ENCODE measurements around the gene ADIPOR1.
"Not testable (repeated sequence)": the region's sequence is repeated elsewhere in the genome, so short reads cannot be mapped to it uniquely, and the experiment has no call there.

ADIPOR1 gene

DNA sequence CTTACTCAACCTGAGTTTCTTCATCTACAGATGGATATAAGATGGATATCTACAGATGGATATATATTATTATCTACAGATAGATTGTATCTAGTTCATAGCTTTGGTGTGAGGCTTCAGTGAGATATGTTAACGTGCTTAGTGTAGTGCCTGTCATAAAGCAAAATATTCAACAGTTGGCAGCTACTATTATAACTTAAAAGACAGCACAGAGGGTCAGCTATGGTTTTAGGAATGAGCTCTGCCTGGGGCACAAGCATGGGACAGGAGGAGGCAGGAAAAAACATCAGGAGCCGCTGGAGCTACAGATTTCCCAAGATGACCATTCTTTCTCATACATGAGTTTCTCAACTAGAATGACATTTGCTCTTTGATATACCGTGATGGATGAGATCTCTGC, 10.2 kb upstream of the ADIPOR1 start:
- no peak for DNase-seq

DNA sequence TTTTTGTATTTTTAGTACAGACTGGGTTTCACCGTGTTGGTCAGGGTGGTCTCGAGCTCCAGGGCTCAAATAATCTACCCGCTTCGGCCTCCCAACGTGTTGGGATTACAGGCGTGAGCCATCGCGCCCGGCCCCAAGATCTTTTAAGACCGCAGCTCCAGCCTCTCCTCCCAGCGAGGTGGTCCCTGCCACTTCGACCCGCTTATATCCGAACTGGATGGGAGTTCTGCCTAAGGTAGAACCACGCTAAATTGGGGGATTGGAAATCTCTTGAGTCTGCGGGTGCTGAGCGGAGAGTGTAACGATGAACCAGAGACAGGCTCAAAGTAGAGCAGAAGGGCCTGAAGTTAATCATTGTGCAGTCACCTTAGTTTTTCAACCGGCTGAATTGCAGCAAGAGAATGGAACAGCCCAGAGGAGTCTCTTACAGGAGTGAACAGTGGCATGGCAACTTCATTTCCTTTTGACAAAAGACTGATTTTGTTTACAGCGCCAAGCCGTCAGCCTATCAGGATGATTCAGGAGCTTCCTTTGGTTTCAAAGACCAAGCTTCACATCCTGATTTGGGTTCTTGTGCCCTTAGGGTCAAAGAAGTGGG, 9.7 kb upstream of the ADIPOR1 start:
- no peak for DNase-seq

DNA sequence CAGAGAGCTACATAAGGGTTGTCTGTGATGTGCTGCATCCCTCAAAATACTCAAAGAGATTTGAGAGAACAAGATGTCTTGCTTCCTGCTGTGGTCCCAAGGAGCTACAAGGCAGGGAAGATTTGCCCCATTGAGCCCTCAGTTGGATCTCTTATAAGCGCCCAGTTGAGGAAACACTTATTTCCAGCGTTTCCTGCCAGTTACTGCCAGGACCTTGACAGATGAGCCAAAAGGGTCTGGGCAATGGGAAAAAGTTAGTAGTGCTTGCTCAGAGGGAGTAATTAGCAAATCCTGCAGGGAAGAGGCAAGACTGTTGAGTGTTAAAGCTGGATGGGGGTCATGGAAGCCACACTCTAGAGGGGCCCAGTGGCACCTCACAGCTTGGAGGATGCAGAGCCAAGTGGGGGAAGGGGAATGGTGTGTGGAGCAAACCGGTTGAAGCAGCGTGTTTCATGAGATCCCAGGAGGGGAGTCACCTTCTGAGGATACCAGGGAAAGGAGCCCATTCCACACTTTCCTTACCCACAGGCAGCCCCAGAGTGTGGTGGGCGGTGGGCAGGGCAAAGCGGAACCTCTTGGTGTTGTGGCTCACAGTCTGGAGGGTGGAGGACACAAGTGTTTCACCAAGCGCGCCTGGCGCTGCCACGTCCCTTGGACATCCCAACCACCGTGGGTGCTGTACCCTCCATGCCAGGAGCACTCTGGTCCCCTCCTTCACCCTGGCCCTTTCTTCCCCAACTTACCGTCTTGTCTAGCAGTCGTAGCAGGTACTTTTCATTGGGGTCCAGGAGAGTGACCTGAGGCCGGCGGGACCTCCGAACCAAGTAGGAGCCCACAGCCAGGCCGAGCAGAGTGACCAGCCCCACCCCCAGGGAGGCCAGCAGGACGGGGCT, 8.1 kb upstream of the ADIPOR1 start:
- no peak for DNase-seq

DNA sequence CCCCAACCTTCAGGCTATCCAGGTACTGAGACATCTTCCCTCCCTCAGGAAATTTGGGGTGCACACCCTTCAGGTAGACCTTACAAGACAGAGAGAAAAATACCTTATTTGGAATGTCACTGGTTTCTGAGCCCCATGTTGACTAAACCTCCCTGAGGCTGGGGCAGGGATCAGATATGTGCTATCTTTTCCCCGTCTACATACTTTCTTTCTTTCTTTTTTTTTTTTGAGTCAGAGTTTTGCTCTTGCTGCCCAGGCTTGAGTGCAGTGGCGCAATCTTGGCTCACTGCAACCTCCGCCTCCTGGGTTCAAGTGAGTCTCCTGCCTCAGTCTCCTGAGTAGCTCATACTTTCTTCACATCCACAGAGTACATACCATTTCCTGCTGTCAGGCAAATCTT, 7.3 kb upstream of the ADIPOR1 start:
- no peak for DNase-seq

DNA sequence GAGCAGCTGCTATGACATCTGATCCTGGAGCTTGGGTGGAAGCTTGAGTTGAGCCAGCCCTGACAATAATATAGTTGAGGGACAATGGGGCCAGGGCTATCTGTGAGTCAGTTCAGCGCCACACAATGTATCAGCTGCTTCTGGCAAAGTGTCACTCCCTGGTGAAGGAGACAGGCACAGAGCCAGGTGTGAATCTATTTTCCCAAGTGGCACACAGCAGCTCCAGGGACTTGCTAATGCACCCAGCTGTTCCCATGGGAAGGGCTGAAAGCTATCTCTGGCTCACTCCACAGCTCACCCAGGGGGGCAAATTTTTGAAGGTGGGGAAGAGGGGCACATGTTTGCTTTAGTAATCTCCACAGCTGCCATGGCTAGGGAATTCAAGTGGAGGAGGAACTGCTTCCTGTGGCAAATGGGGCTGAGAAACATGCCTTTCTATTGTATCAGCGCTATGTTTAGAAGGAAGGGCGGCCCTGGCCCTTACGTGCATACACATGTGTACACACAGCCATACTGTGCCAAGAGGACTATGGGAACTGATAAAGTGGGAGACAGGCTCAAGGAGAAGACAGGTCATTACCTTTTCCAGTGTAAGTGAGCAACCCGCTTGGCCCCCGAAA, 6.8 kb upstream of the ADIPOR1 start:
- DNase-seq = no peak

DNA sequence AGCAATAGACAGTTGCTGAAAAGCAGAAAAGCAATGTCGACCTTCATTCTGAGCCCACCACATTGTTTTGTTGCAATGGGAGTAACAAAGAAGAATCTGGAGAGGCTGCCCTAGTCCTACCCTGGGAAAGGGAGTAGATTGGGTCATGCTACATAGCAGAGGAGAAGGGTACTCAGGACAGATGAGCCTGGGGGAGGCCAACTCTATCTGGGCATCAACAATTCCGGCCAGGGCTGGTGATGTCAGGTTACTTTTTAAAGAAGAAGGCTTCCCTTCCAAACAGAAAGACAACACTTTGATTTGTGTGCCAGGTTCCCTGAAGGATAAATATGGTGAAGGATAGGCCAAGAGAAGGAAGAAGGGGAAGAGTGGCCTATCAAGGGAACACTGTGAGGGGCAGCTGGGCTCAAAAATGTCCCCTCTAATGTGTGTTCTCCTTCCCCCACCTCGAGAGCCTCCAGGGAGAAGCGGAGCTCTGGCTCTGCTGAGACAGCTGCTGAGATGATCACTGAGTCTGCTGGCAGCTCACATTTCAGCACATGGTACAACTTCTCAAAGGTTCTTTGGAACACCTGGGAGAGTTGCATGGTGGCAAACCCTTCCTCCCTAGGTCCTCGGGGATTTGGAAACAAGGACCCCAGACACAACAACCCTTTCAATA, 3.2 kb upstream of the ADIPOR1 start:
- DNase-seq = no peak

DNA sequence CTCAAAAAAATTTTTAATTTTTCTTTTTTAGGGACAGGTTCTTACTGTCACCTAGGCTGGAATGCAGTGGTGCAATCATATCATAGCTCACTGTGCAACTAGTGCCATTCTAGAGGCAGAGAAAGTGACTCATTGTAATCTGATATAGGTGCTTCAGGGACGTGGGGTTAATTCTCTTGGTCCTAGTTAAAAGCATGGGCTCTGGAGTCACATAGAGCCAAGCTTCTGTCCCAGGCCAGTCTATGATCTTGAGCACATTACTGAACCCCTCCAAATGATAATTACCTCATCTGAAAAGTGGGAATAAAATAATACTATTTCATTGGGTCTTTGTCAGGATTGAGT, 1.1 kb upstream of the ADIPOR1 start:
- DNase-seq = no peak

DNA sequence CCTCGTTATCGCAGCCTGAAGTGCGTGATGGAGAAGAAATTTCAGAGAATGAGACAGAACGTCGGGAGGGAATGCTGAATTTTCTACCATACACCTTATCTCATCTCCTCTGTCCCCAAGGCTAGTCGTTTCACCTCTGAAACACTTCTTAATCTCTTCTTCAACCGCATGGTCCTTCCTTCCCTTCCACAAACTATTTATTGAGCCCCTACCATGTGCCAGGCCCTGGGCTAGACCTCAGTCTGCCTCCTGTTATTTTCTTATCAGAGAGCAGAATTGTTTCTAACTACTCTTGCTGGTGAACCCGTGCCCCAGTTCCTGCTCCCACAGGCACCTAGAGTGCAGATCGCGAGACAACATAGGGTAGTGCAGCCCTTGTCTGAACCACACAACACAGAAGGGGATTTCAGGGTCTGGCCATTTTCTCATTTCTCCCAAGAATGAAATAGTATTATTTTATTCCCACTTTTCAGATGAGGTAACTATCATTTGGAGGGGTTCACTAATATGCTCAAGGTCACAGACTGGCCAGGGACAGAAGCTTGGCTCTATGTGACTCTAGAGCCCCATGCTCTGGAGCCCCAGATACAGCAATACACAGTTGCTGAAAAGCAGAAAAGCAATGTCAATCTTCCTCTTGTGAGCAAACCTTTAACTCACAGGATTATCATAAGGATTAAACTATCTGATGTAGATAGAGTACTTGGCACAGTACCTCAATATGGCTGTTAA, 598 bp upstream of the ADIPOR1 start:
- DNase-seq = no peak

DNA sequence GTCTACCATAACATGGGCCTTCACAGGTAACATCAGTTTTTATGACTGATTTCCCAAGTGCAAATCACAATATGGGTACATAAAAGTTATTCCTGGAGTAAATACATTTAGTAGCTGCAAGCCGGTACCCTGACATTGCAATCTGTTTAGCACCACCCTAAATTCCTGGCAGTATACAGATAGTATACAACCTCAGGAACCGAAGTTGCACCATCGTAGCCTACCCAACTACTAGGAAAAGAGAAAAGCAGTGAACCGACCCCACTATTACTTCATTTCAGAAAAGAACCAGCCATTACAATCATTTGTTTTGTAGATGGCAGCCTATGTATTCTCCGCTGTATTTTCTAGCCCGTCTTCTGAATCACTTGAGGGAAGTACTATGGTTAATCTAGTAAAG, 1.1 kb downstream of the ADIPOR1 start:
- DNase-seq = no peak

DNA sequence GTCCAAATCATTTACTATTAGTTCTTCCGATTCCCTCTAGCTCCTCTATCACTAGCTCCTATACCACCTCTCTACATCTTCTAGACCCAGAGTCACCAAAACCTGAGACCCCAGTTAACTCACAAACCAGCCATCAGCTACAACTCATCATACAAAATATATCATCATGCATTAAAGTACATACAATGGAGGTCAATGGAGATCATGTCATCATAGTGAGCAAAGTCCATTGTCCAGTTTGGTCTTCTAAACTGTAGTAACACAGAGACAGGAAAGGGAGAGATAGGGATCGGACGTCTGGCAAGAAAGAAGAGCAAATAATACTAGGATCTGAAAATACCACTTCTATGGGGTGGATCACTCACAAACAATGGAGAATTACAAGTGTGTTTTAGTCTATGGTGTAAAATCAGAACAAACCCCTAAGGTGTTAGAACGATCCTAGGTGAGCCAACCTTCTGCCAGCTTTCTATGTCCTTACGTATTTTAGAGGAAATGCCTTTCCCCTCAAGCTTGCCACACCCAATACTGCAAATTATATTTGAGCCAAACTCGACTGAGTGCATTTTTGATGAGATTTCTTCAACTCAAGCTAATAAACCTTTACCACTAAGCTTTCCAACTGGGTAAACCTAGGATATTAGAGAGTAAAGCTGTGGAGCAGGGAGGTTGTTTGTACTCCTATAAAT, 3.9 kb downstream of the ADIPOR1 start:
- no peak for DNase-seq

DNA sequence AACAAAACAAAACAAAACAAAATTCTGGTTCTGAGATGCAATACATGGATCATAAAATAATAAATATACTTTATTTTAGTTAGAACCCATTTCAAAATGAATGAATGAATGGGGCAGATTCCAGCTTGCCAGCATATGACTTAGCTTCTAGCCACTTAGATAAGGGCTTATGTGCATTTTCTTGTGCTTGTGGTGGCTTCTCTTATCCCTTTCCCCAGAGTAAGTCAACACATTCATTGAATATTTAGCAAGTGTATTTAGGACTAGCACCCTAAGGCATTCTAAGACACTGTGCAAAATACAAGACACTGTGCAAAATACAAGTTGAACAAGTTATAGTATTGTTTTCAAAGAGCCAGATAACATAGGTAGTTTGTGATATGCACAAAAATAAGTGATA, 4.7 kb downstream of the ADIPOR1 start:
- DNase-seq = no peak

DNA sequence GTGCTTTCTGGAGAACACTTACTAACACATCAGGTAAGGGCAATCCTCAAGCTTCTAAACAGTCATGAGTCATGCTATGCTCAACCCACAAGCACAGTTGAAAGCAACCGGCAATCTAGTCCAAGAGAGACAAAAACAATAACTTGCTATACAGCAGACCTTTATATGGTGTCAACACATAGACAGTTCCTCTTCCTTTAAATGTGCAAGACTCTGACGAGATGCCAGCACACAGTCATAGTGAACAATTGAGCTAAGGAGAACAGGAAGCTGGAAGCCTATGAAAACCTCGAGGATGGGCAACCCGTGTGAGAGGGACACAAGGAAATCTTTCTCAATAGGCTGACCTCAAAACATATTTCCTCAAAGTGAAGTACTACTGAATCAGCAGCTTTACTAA, 5.3 kb downstream of the ADIPOR1 start:
- no peak for DNase-seq

DNA sequence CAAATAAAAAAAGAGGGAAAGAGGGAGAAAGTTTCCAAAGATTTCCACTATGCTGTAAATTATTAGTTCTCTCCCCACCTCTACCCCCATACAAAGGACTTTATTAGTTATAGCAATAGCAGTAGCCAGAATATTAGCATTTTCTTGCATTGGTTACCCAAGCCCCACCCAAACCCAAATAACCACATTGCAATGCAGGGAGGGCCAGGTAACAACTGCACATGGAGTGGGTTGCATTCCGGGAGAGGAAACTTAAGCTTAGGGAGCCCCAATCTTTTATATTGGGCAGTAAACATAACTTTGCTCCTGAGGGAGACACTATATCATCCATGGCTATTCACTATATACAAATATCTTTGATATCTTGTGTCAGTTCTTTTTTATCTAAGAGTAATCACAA, 6.0 kb downstream of the ADIPOR1 start:
- no peak for DNase-seq

DNA sequence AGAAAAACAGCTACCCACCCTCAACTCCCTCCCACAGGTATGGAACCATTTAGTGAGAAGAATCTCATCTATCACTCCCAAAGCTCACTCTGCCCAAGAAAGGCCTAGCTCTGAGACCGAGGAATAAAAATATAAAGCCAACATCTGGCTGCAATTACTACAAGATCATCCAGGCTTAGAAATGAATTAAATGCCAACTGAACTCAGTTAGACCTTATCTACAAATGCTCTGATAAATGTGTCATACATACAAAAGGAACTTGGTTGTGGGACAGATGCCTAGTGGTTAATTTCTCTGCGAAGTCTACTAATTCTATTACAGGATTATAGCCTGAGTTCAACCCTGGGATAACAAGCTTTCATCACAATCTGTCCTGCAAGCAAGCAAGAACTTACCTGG, 6.7 kb downstream of the ADIPOR1 start:
- no peak for DNase-seq

DNA sequence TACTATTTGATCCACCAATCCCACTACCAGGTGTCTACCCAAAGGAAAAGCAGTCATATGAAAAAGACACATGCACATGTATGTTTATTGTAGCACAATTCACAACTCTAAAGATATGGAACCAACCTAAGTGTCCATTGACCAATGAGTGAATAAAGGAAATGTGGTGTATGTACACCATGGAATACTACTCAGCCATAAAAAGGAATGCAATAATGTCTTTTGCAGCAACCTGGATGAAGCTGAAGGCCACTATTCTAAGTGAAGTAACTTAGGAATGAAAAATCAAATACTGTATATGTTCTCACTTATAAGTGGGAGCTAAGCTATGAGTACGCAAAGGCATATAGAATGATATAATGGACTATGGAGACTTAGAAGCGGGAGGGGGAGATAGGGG, 12.6 kb downstream of the ADIPOR1 start:
- DNase-seq = no peak

DNA sequence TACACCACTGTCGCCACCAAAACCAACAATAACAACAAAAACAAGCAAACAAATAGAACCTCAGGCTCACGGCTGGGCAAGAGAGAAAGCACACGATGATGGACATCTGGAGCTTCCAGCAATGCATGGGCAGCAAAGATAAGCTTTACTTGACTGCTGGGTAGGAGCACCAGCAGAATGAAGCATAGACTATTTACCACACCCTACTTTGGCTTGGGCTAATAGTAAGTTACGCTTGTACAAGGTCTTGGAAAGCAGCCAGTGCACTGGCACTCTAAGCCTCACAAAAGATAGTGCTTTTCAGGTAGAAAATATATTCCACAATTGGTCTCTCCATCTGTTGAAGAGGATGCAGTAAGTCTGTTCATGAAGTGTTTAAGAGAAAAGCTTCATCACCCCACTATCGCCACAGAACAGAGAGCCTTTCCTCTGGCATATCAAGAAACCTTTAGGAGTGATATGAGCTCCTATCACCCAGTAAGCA, 13.6 kb downstream of the ADIPOR1 start:
- DNase-seq = no peak

DNA sequence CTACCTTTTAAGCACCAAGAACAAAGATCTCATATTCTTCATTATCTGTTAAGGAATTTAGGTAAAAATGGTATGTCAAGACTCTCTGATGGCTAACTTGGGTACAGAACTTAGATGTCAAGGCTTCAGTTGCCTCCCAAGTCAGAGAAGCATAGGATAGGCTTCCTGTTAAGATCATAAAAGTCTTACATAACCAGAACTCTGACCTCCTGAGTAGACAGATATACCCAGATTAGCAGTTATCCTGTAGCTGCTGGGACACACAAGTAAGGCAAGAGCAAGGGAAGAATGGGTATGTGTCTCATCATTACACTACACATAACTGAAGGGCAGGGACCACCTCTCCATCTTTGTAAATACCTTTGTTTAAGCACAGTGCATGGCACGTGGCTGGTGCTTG, 15.7 kb downstream of the ADIPOR1 start:
- no peak for DNase-seq

DNA sequence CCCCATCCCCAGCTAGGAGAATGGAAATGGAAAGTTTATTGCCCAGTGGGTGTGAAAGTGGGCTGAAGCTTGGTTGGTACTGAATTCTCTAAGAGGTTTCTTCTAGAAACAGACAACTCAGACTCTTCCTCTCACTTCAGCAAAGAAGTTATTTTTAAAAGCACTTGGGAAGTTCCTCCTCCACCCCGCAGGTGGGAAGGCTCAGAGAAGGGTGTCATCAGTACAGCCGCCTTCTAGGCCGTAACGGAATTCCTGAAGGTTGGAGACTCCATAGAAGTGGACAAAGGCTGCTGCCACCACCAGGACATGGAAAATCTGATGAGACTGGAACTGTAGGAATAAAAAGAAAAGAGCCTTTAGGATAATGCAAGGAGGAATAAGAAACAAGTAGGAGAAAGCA, 16.7 kb downstream of the ADIPOR1 start:
- no peak for DNase-seq

DNA sequence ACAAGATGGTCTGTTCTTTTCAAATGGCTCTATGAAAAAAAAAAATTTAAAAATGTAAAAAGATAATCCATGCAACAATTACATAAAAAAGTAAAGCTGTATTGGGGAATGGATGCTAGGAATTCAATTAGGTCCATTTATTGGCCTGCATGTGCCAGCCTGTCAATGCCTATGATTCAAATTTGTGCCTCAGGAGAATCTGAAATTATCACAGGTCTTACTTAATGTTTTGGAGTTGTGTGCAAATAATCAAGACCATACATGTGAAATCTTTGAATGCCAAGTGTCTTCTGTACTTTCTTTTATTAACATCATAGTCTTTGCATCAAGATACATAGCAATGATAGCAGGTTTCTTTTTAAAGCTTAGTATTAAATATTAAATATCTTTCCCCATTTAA, 17.6 kb downstream of the ADIPOR1 start:
- DNase-seq = no peak

DNA sequence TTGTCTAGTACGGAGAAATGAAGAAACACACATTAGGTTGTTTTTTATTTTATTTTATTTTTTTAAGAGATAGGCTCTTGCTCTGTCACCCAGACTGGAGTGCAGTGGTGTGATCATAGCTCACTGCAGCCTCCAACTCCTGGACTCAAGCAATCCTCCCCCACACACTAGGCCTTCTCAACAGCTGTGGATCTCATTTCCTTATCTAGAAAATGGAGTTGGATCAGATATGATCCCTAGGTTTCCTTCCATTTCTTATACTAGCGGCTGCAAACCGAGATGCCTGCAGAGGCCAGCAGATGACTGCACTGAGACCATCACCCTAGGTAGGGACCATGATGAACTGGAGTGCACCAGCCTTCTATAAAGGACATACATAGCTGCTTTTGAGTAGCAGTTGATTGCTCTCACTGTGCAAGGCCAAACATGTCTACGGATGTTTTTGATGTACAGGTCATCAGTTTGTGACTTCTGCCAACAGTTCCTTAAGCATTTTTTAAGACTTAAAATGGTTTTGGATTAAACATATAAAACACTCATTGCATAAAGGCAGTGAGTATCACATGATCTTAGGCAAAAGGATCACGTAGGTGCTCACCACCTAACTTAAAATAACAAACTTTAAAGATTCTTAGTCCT, 19.7 kb downstream of the ADIPOR1 start:
- DNase-seq = no peak

DNA sequence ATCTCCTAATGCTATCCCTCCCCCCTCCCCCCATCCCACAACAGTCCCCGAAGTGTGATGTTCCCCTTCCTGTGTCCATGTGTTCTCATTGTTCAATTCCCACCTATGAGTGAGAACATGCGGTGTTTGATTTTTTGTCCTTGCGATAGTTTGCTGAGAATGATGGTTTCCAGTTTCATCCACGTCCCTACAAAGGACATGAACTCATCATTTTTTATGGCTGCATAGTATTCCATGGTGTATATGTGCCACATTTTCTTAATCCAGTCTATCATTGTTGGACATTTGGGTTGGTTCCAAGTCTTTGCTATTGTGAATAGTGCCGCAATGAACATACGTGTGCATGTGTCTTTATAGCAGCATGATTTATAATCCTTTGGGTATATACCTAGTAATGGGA, 21.7 kb downstream of the ADIPOR1 start:
- not testable (repeated sequence) for DNase-seq

DNA sequence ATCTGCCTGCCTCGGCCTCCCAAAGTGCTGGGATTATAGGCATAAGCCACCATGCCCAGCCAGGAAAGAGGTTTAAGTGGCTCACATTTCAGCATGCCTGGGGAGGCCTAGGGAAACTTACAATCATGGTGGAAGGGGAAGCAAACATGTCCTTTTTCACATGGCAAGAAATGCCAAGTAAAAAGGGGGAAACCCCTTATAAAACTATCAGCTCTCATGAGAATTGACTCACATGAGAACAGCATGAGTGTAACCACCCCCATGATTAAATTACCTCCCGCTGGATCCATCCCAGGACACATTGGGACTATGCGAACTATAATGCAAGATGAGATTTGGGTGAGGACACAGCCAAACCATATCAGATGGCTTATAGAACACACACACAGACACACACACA, 22.3 kb downstream of the ADIPOR1 start:
- no peak for DNase-seq
